GM18867 (cell line): ENCODE data around the gene SRPRB.

Experiments used
- ATAC-seq: cut with Tn5 transposase; IDR thresholded peaks from one replicate; pipeline ENCODE4 v1.9.1; 2021; ENCODE audit warnings: mild to moderate bottlenecking, moderate library complexity; ENCODE audit not compliant: unreplicated experiment

SRPRB gene

GRCh38 chr3:133805702-133806475, at the start of gene SRPRB:
Gene SRPRB, plus strand, starts transcription at chr3:133805815. Its CDS starts 34 bp downstream, at chr3:133805849.
- peak; percentile 97 for ATAC-seq

- ATAC-seq: no peak
Observed at GRCh38 chr3:133756716-133757694, 48.6 kb upstream of the SRPRB start.

- ATAC-seq: no peak
Observed at GRCh38 chr3:133757701-133758567, 47.7 kb upstream of the SRPRB start.

GRCh38 chr3:133758568-133758928, 47.1 kb upstream of the SRPRB start:
- no peak for ATAC-seq

- ATAC-seq: no peak
Observed at GRCh38 chr3:133758964-133759739, 46.5 kb upstream of the SRPRB start.

GRCh38 chr3:133759740-133760305, 45.8 kb upstream of the SRPRB start:
- ATAC-seq: no peak

GRCh38 chr3:133760916-133761315, 44.7 kb upstream of the SRPRB start:
- no peak for ATAC-seq

GRCh38 chr3:133761605-133762484, 43.8 kb upstream of the SRPRB start:
- ATAC-seq: peak; percentile 80

- no peak for ATAC-seq
Observed at GRCh38 chr3:133762539-133762938, 43.1 kb upstream of the SRPRB start.

- no peak for ATAC-seq
Observed at GRCh38 chr3:133763797-133764683, 41.6 kb upstream of the SRPRB start.

- ATAC-seq: no peak
Observed at GRCh38 chr3:133765256-133765655, 40.4 kb upstream of the SRPRB start.

- ATAC-seq: no peak
Observed at GRCh38 chr3:133767607-133768006, 38.0 kb upstream of the SRPRB start.

- no peak for ATAC-seq
Observed at GRCh38 chr3:133769536-133769935, 36.1 kb upstream of the SRPRB start.

GRCh38 chr3:133773732-133774131, 31.9 kb upstream of the SRPRB start:
- no peak for ATAC-seq

GRCh38 chr3:133775309-133775708, 30.3 kb upstream of the SRPRB start:
- ATAC-seq: no peak

GRCh38 chr3:133775835-133776234, 29.8 kb upstream of the SRPRB start:
- ATAC-seq: no peak

GRCh38 chr3:133776794-133777438, 28.7 kb upstream of the SRPRB start:
- ATAC-seq: no peak
